Measurements from ENCODE around the gene LDHB. TPM values are rescaled to one million over a fixed set of nuclear protein-coding genes. Genes with fewer than 3 reads are reported as not detected.

LDHB gene
- total and polyA plus RNA-seq, 10 of the 15 experiments (the other 5 are each of a cell fraction or from before 2014, with no cell fraction given): 800 to 3,692 (median 1,366) TPM

DNA sequence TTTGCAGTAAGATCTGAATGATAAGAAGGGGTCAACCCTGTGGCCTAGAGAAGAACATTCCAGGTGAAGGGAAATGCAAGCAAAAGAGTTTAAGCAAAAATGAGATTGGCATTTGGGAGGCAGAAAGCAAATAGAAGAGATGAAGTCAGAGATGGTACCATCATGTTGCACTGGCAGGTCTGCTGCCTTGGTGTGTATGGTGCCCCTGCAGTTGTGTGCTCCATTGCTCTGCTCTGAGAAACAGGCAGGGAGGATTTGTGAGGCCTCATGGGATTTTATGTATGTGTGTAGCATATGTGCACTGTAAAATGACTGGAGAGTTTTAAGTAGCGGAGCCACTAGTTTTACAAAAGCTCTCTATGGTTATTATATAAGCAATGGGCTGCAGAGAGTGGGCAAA lies 6.6 kb downstream of the LDHB start:
- no peak overlapping the region for H3K9ac ChIP-seq (ENCODE audit: control insufficient read depth, insufficient read depth, low read length)
- in situ Hi-C loops (cut with MboI) (loop anchor here (10.0 kb wide), 1 partner anchor 206 kb away; no protein-coding TSS in a partner anchor), intact Hi-C loops (cut with micrococcal nuclease; ENCODE audit: unreplicated experiment) (no loop called here)
- H4K20me1 ChIP-seq (ENCODE audit: control insufficient read depth, insufficient read depth): no peaks in the 10 kb centered on the region
- H3K4me2 ChIP-seq (ENCODE audit: control insufficient read depth, insufficient read depth): peak overlapping the region; percentile 27; the same call in 1 of the 2 replicates
- H3K4me3 ChIP-seq: no peak overlapping the region
- ATAC-seq (peak; percentile 24; the same call in 2 of the 3 replicates), FAIRE-seq (no peak), DNase-seq (ENCODE audit: low read depth, low spot score) (no peak)
- no peak overlapping the region for H3K27ac ChIP-seq (ENCODE audit: control insufficient read depth, insufficient read depth)
- ChIA-PET SMC1A (ENCODE audit: uncharacterized antibody, unreplicated experiment) (interaction anchor here (1.0 to 3.1 kb wide), 5 partner anchors 8 to 141 kb away, joined by 3 to 19 read pairs (median 3); no protein-coding TSS in a partner anchor), CTCF (interaction anchor here (1.2 to 2.2 kb wide), 2 partner anchors 29 to 72 kb away, joined by 3 to 9 read pairs; no protein-coding TSS in a partner anchor), POLR2A (no interaction called here), RAD21 (ENCODE audit: unreplicated experiment) (no interaction called here)
- WGBS (ENCODE audit: insufficient coverage, insufficient replicate concordance, low lambda C conversion rate, missing lambda C conversion rate): 100% methylated on average over 1 of the region's 1 CpG
- H3K79me2 ChIP-seq (ENCODE audit: control insufficient read depth, insufficient read depth, low read length): peaks cover 58% of the 10 kb centered on the region
- no peaks in the 10 kb centered on the region; the same call in 1 of the 2 replicates for H3K4me1 ChIP-seq (ENCODE audit: control insufficient read depth, insufficient read depth, low read length)
- no peak overlapping the region for H2AFZ ChIP-seq (ENCODE audit: control insufficient read depth, low read depth, low read length)
- no peak for TF ChIP-seq IKZF1 (conservative IDR thresholded peaks at IDR 0.05)
- no peak for TF ChIP-seq MYB (IDR thresholded peaks at IDR 0.05; ENCODE audit: borderline replicate concordance, low read depth, low read length)
- TF ChIP-seq ETV6 (conservative IDR thresholded peaks at IDR 0.05 in 1 of 2, IDR thresholded peaks at IDR 0.05 in 1 of 2; ENCODE audit: borderline replicate concordance in 1 of 2, low read depth in 1 of 2): no peak
- TF ChIP-seq RAD21 (IDR thresholded peaks at IDR 0.05; ENCODE audit: insufficient read depth, low read depth, low read length): no peak
- no peak for TF ChIP-seq EGR1 (IDR thresholded peaks at IDR 0.05; ENCODE audit: borderline replicate concordance in 1 of 2, low read depth in 2 of 2, low read length in 2 of 2)
- no peak for TF ChIP-seq FOXM1 (IDR thresholded peaks at IDR 0.05; ENCODE audit: low read depth, low read length)
- 0 out of 2 replicates have a peak, but pooled peaks have one; percentile 26 for TF ChIP-seq POLR2AphosphoS5 (IDR thresholded peaks at IDR 0.05; ENCODE audit: low read length)
- no peak for TF ChIP-seq CREB1 (IDR thresholded peaks at IDR 0.05; ENCODE audit: low read depth)
- no peak for TF ChIP-seq SIN3A (IDR thresholded peaks at IDR 0.05; ENCODE audit: low read depth, low read length)
- peak; percentile 40; the same call in 1 of the 2 replicates for TF ChIP-seq POLR2A (IDR thresholded peaks at IDR 0.05; ENCODE audit: low read depth, low read length)
- TF ChIP-seq LARP7 (IDR thresholded peaks at IDR 0.05): no peak
- no peak for TF ChIP-seq RB1 (IDR thresholded peaks at IDR 0.05; ENCODE audit: borderline replicate concordance)
- TF ChIP-seq, protein P1, sequence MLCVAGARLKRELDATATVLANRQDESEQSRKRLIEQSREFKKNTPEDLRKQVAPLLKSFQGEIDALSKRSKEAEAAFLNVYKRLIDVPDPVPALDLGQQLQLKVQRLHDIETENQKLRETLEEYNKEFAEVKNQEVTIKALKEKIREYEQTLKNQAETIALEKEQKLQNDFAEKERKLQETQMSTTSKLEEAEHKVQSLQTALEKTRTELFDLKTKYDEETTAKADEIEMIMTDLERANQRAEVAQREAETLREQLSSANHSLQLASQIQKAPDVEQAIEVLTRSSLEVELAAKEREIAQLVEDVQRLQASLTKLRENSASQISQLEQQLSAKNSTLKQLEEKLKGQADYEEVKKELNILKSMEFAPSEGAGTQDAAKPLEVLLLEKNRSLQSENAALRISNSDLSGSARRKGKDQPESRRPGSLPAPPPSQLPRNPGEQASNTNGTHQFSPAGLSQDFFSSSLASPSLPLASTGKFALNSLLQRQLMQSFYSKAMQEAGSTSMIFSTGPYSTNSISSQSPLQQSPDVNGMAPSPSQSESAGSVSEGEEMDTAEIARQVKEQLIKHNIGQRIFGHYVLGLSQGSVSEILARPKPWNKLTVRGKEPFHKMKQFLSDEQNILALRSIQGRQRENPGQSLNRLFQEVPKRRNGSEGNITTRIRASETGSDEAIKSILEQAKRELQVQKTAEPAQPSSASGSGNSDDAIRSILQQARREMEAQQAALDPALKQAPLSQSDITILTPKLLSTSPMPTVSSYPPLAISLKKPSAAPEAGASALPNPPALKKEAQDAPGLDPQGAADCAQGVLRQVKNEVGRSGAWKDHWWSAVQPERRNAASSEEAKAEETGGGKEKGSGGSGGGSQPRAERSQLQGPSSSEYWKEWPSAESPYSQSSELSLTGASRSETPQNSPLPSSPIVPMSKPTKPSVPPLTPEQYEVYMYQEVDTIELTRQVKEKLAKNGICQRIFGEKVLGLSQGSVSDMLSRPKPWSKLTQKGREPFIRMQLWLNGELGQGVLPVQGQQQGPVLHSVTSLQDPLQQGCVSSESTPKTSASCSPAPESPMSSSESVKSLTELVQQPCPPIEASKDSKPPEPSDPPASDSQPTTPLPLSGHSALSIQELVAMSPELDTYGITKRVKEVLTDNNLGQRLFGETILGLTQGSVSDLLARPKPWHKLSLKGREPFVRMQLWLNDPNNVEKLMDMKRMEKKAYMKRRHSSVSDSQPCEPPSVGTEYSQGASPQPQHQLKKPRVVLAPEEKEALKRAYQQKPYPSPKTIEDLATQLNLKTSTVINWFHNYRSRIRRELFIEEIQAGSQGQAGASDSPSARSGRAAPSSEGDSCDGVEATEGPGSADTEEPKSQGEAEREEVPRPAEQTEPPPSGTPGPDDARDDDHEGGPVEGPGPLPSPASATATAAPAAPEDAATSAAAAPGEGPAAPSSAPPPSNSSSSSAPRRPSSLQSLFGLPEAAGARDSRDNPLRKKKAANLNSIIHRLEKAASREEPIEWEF (IDR thresholded peaks at IDR 0.05; ENCODE audit: insufficient replicate concordance, low read depth, low read length): no peak
- TF ChIP-seq, protein P2, sequence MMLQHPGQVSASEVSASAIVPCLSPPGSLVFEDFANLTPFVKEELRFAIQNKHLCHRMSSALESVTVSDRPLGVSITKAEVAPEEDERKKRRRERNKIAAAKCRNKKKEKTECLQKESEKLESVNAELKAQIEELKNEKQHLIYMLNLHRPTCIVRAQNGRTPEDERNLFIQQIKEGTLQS (IDR thresholded peaks at IDR 0.05; ENCODE audit: borderline replicate concordance, extremely low read depth, low read depth, low read length): no peak
- no peak for TF ChIP-seq SREBF1 (IDR thresholded peaks at IDR 0.05; ENCODE audit: low read length)
- TF ChIP-seq CHD1 (IDR thresholded peaks at IDR 0.05; ENCODE audit: low read depth, low read length): no peak
- no TSS peak for BruUV-seq (replicated peaks)
- no peaks in the 10 kb centered on the region for H3K9me3 ChIP-seq (replicated peaks; ENCODE audit: control insufficient read depth, insufficient read depth, low read length)
- H3K27me3 ChIP-seq (replicated peaks in 1 of 2; ENCODE audit: control insufficient read depth in 2 of 2, insufficient read depth in 2 of 2, low read length in 1 of 2): no peaks in the 10 kb centered on the region
- peaks cover 5 to 21% of the 10 kb centered on the region in 2 experiments for H3K36me3 ChIP-seq (ENCODE audit: control insufficient read depth in 2 of 2, insufficient read depth in 2 of 2, low read length in 1 of 2)
